ENCODE data around the gene LRP10.
A peak's percentile ranks its signal among the peaks of the same experiment; 100 is the strongest.
"Not testable (repeated sequence)": the region's sequence is repeated elsewhere in the genome, so short reads cannot be mapped to it uniquely, and the experiment has no call there.

Gene LRP10

GRCh38 chr14:22890416-22890815 lies 18.9 kb downstream of the LRP10 start:
- no peak for DNase-seq

- no peak for DNase-seq
These were observed 20.9 kb downstream of the LRP10 start for GRCh38 chr14:22892488-22892887.

- DNase-seq, result no peak
These were observed 22.2 kb downstream of the LRP10 start for GRCh38 chr14:22893706-22894105.

GRCh38 chr14:22895402-22895801 lies 23.9 kb downstream of the LRP10 start:
- DNase-seq, result no peak

- no peak for DNase-seq
These were observed 24.8 kb downstream of the LRP10 start for GRCh38 chr14:22896356-22896755.

GRCh38 chr14:22896760-22897159 lies 25.2 kb downstream of the LRP10 start:
- no peak for DNase-seq

GRCh38 chr14:22897357-22897756 lies 25.8 kb downstream of the LRP10 start:
- no peak for DNase-seq

- no peak for DNase-seq
These were observed 27.0 kb downstream of the LRP10 start for GRCh38 chr14:22898302-22899090.

- DNase-seq, result peak in 1 of 2 experiments; percentile 14
These were observed 28.7 kb downstream of the LRP10 start for GRCh38 chr14:22900081-22900799.

GRCh38 chr14:22901799-22902198 lies 30.3 kb downstream of the LRP10 start:
- no peak for DNase-seq

- no peak for DNase-seq
These were observed 32.2 kb downstream of the LRP10 start for GRCh38 chr14:22903742-22904087.

- DNase-seq, result no peak
These were observed 34.1 kb downstream of the LRP10 start for GRCh38 chr14:22905627-22906026.

GRCh38 chr14:22906073-22906472 lies 34.5 kb downstream of the LRP10 start:
- no peak for DNase-seq

- DNase-seq, result no peak
These were observed 35.9 kb downstream of the LRP10 start for GRCh38 chr14:22907429-22907828.

- no peak for DNase-seq
These were observed 37.1 kb downstream of the LRP10 start for GRCh38 chr14:22908601-22909000.

GRCh38 chr14:22910916-22911315 lies 39.4 kb downstream of the LRP10 start:
- DNase-seq, result no peak

GRCh38 chr14:22914836-22915235 lies 43.3 kb downstream of the LRP10 start:
- DNase-seq, result not testable (repeated sequence)

GRCh38 chr14:22915886-22916521 lies 44.5 kb downstream of the LRP10 start:
- DNase-seq, result no peak

GRCh38 chr14:22918804-22919600 lies 47.5 kb downstream of the LRP10 start, which contains the start of gene RBM23:
TSS of gene RBM23 (minus strand) at chr14:22919149.
- DNase-seq, result peak; percentile 99 to 100

GRCh38 chr14:22919601-22919921 lies 48.0 kb downstream of the LRP10 start:
- DNase-seq, result no peak

- no peak for DNase-seq
These were observed 49.2 kb downstream of the LRP10 start for GRCh38 chr14:22920697-22921096.

GRCh38 chr14:22922294-22922693 lies 50.8 kb downstream of the LRP10 start:
- DNase-seq, result no peak

- DNase-seq, result no peak
These were observed 52.2 kb downstream of the LRP10 start for GRCh38 chr14:22923746-22924145.

All from NCI-H187 (cell line).